ENCODE results near the gene RAI14. TPM values are rescaled to one million over a fixed set of nuclear protein-coding genes. Genes with fewer than 3 reads are reported as not detected.

RAI14 gene
- total RNA-seq, 3 donors from 2014 or later, result 4.8 to 8.7 (median 7.1) TPM

DNA sequence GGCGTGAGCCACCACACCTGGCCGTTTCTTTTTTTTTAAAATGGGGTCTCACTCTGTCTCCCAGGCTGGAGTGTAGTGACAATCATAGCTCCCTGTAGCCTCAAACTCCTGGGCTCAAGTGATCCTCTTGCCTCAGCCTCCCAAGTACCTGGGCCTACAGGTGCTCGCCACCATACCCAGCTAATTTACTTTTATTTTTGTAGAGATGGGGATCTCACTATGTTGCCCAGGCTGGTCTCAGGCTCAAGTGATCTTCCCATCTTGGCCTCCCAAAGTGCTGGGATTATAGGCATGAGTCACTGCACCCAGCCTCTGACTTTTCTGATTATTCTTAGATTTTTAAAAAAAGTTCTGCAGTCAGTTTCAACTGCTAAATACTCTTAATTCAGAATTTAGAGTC is 21.3 kb downstream of the RAI14 start:
- ATAC-seq, result no peak
- Mint-ChIP-seq H3K4me3 (no peak overlapping the region), H3K9me3 (no peaks in the 10 kb centered on the region), H3K4me1 (ENCODE audit: low read depth) (no peaks in the 10 kb centered on the region), H3K27me3 (ENCODE audit: low read depth) (no peaks in the 10 kb centered on the region), H3K36me3 (ENCODE audit: insufficient read depth) (no peaks in the 10 kb centered on the region)
- no peak for DNase-seq

- no peaks in the 10 kb centered on the region for H3K36me3 Mint-ChIP-seq (ENCODE audit: insufficient read depth)
- ATAC-seq (no peak), DNase-seq (no peak)
- H3K4me3 Mint-ChIP-seq, result no peak overlapping the region
- peaks cover 4% of the 10 kb centered on the region for H3K27me3 Mint-ChIP-seq (ENCODE audit: low read depth)
- H3K4me1 Mint-ChIP-seq (ENCODE audit: low read depth), result no peaks in the 10 kb centered on the region
- no peaks in the 10 kb centered on the region for H3K9me3 Mint-ChIP-seq
These were observed 24.8 kb downstream of the RAI14 start for GRCh38 chr5:34680896-34681295.

GRCh38 chr5:34682926-34683623 is 26.9 kb downstream of the RAI14 start:
- peaks cover 6% of the 10 kb centered on the region for H3K27me3 Mint-ChIP-seq (ENCODE audit: low read depth)

GRCh38 chr5:34684281-34684979 is 28.3 kb downstream of the RAI14 start:
- Mint-ChIP-seq H3K9me3 (no peaks in the 10 kb centered on the region), H3K36me3 (ENCODE audit: insufficient read depth) (no peaks in the 10 kb centered on the region), H3K4me1 (ENCODE audit: low read depth) (no peaks in the 10 kb centered on the region), H3K4me3 (no peak overlapping the region), H3K27me3 (ENCODE audit: low read depth) (peaks cover 6% of the 10 kb centered on the region)
- DNase-seq (no peak), ATAC-seq (peak; percentile 38 to 57)

More at GRCh38 chr5:34682926-34683623, 26.9 kb downstream of the RAI14 start:
- no peak for ATAC-seq
- no peak for DNase-seq
- no peaks in the 10 kb centered on the region for H3K9me3 Mint-ChIP-seq
- H3K36me3 Mint-ChIP-seq (ENCODE audit: insufficient read depth), result no peaks in the 10 kb centered on the region
- no peaks in the 10 kb centered on the region for H3K4me1 Mint-ChIP-seq (ENCODE audit: low read depth)
- H3K4me3 Mint-ChIP-seq, result no peak overlapping the region

- H3K36me3 Mint-ChIP-seq (ENCODE audit: insufficient read depth), result no peaks in the 10 kb centered on the region
- no peak overlapping the region for H3K4me3 Mint-ChIP-seq
- H3K9me3 Mint-ChIP-seq, result no peaks in the 10 kb centered on the region
- no peak for ATAC-seq
- H3K27me3 Mint-ChIP-seq (ENCODE audit: low read depth), result peaks cover 6% of the 10 kb centered on the region
- no peaks in the 10 kb centered on the region for H3K4me1 Mint-ChIP-seq (ENCODE audit: low read depth)
- no peak for DNase-seq
These were observed 28.8 kb downstream of the RAI14 start for GRCh38 chr5:34684980-34685352.

DNA sequence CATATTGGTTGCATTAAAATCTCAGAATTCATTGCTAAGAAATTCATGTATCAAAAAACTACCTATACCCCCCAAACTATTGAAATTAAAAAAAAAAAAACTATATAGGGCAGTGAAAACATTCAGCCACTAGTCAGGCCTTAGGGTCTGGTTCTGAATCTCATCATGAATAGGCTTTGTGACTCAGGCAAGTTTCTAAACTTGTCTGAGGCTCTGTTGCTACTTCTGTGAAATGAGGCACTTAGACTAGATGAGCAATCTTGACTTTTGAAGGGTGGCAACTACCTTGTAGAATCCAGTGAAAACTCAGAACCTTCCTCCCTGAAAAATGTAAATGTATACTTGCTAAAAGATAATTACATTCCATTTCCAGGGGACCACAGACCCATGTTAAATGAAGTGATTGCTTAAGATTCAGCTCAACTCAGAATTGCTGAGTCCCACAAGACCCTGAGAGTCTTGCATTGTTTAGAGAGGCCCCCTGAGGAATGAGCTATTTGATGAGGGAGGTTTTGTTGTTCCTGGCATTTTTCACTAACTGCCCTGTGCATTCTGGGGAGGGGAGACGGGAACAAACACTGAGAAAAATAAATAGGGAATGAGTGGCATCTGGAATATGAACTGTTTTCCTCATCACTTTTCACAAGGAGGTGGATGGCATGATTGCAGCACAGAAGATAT is 29.5 kb downstream of the RAI14 start:
- Mint-ChIP-seq H3K9me3 (no peaks in the 10 kb centered on the region), H3K36me3 (ENCODE audit: insufficient read depth) (no peaks in the 10 kb centered on the region), H3K4me1 (ENCODE audit: low read depth) (no peaks in the 10 kb centered on the region), H3K4me3 (no peak overlapping the region), H3K27me3 (ENCODE audit: low read depth) (peaks cover 6% of the 10 kb centered on the region)
- DNase-seq (no peak), ATAC-seq (peak; percentile 43 to 56)

DNA sequence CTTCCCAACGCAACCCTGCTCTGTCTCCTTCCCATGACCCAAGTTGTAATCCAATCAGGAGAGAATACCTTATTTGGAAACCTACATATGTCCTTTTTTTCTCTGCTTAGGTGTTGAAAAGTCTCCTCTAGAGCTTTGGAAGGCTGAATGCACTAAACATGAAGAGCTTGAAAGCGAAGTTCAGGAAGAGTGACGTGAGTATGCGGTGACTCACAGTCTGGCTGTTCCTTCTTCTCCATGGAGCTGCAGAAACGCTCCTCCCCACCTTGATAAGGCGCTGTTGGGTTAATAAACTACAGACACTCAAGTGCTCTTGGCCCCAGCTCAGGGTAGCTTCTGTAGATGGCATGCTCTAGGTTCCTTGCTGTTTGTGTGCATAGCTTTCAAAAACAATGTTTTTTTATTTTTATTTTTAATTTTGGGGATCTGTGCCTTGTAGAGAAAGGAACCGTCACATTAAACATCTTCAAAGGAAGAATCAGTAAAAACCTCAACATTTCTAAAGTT is 30.7 kb downstream of the RAI14 start:
- Mint-ChIP-seq H3K27me3 (ENCODE audit: low read depth) (peaks cover 6% of the 10 kb centered on the region), H3K4me3 (no peak overlapping the region), H3K4me1 (ENCODE audit: low read depth) (no peaks in the 10 kb centered on the region), H3K36me3 (ENCODE audit: insufficient read depth) (no peaks in the 10 kb centered on the region), H3K9me3 (no peaks in the 10 kb centered on the region)
- no peak for DNase-seq
- ATAC-seq, result no peak

GRCh38 chr5:34687269-34688011 is 31.3 kb downstream of the RAI14 start:
- no peak for ATAC-seq
- Mint-ChIP-seq H3K36me3 (ENCODE audit: insufficient read depth) (no peaks in the 10 kb centered on the region), H3K4me1 (ENCODE audit: low read depth) (no peaks in the 10 kb centered on the region)

GRCh38 chr5:34688015-34688810 is 32.1 kb downstream of the RAI14 start:
- Mint-ChIP-seq H3K36me3 (ENCODE audit: insufficient read depth) (no peaks in the 10 kb centered on the region), H3K27me3 (ENCODE audit: low read depth) (peaks cover 6% of the 10 kb centered on the region), H3K4me3 (no peak overlapping the region), H3K9me3 (no peaks in the 10 kb centered on the region), H3K4me1 (ENCODE audit: low read depth) (no peaks in the 10 kb centered on the region)
- no peak for ATAC-seq
- DNase-seq, result no peak

More at GRCh38 chr5:34687269-34688011, 31.3 kb downstream of the RAI14 start:
- Mint-ChIP-seq H3K4me3 (no peak overlapping the region), H3K27me3 (ENCODE audit: low read depth) (peaks cover 6% of the 10 kb centered on the region), H3K9me3 (no peaks in the 10 kb centered on the region)
- DNase-seq, result no peak

- Mint-ChIP-seq H3K27me3 (ENCODE audit: low read depth) (peaks cover 2% of the 10 kb centered on the region), H3K9me3 (no peaks in the 10 kb centered on the region), H3K4me3 (no peak overlapping the region), H3K36me3 (ENCODE audit: insufficient read depth) (no peaks in the 10 kb centered on the region), H3K4me1 (ENCODE audit: low read depth) (peaks cover 13% of the 10 kb centered on the region)
- ATAC-seq (no peak), DNase-seq (no peak)
These were observed 34.2 kb downstream of the RAI14 start for GRCh38 chr5:34690301-34690700.

DNA sequence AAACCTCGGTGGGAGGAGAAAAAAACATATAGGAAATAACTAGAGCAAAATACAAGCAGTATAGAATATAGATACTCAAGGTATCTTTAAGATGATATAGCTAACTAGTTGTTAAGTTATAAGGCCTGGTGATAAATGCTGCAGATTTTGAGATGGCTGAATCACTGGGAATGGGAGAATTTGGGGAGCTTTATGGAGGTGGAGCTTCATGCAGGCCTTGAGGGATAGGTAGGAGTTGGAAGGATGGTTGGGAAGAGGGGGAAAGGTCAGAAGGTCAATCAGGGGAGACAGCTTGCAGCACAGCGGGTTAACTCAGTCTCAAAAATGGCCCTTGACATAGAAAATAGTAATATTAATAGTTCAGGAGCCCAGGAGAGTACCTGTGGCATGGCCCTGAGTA is 34.8 kb downstream of the RAI14 start:
- DNase-seq (no peak), ATAC-seq (no peak)
- no peaks in the 10 kb centered on the region for H3K9me3 Mint-ChIP-seq
- H3K27me3 Mint-ChIP-seq (ENCODE audit: low read depth), result peaks cover 2% of the 10 kb centered on the region
- H3K4me3 Mint-ChIP-seq, result no peak overlapping the region
- H3K4me1 Mint-ChIP-seq (ENCODE audit: low read depth), result peaks cover 16% of the 10 kb centered on the region
- H3K36me3 Mint-ChIP-seq (ENCODE audit: insufficient read depth), result no peaks in the 10 kb centered on the region

GRCh38 chr5:34691326-34691725 is 35.2 kb downstream of the RAI14 start:
- ATAC-seq (no peak), DNase-seq (no peak)
- H3K4me1 Mint-ChIP-seq (ENCODE audit: low read depth), result peaks cover 16% of the 10 kb centered on the region
- H3K36me3 Mint-ChIP-seq (ENCODE audit: insufficient read depth), result no peaks in the 10 kb centered on the region
- H3K4me3 Mint-ChIP-seq, result no peak overlapping the region
- no peaks in the 10 kb centered on the region for H3K27me3 Mint-ChIP-seq (ENCODE audit: low read depth)
- H3K9me3 Mint-ChIP-seq, result no peaks in the 10 kb centered on the region

DNA sequence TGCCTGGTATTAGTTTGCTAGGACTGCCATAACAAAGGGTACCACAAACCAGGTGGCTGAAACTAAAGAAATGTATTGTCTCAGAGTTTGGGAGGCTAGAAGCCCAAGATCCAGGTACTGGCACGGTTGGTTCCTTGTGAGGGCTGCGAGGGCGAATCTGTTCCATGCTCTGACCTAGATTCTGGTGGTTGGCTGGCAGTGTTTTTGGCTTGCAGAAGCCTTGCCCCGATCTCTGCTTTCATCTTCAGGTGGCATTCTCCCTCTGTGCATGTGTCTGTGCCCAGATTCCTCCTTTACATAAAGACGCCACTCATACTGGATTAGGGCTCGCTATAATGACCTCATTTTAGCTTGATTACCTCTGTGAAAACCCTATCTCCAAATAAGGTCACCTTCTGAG is 36.7 kb downstream of the RAI14 start:
- Mint-ChIP-seq H3K4me1 (ENCODE audit: low read depth) (peaks cover 16% of the 10 kb centered on the region), H3K36me3 (ENCODE audit: insufficient read depth) (no peaks in the 10 kb centered on the region), H3K9me3 (no peaks in the 10 kb centered on the region), H3K27me3 (ENCODE audit: low read depth) (no peaks in the 10 kb centered on the region), H3K4me3 (no peak overlapping the region)
- DNase-seq, result no peak
- no peak for ATAC-seq

Data from activated T-cell treated with anti-CD3 and anti-CD28 coated beads, Interleukin-2, amount 50 U/mL, for 4 hours (primary cell).